Measurements from ENCODE around the gene SLK.

SLK gene

DNA sequence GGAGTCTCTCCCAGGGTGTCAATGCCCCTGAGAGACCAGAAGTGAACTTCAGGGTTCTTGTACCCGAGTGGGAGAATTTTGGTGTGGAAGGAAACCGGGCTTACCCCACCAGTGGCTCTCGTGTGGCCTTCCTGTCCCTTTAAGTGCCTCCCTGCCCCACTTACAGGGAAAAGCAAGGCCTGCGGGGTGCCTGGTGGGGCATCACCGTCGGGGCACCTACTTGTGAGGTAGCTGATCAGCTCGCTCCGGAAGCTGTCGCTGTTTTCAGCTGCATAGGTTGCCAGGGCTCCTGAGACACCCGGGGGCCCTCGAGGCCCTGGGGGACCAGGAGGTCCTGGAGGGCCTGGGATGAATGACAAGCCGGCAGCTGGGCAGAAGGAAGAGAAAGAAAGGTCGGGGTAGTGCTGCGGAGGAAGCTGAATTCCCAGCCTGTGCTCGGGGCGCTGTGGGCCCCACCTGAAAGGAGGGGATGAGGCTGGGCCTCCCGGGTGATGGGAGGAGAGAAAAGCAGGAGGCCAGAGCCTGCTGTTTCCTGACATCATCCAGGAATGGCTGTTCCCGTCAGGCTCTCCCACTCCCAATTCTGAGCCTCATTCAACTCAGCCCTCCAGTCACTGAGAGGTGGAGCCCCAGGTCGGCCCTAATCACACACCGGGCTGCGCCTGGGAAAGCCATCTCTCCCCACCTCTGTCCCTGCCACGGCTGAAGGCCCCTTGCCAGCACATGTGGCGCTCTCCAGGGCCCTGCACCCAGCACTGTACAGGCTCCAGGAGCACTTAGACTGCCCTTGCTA lies 67.7 kb downstream of the SLK start:
- H3K4me3 ChIP-seq (ENCODE audit: low read length) = no peak overlapping the region
- TF ChIP-seq, protein P1, sequence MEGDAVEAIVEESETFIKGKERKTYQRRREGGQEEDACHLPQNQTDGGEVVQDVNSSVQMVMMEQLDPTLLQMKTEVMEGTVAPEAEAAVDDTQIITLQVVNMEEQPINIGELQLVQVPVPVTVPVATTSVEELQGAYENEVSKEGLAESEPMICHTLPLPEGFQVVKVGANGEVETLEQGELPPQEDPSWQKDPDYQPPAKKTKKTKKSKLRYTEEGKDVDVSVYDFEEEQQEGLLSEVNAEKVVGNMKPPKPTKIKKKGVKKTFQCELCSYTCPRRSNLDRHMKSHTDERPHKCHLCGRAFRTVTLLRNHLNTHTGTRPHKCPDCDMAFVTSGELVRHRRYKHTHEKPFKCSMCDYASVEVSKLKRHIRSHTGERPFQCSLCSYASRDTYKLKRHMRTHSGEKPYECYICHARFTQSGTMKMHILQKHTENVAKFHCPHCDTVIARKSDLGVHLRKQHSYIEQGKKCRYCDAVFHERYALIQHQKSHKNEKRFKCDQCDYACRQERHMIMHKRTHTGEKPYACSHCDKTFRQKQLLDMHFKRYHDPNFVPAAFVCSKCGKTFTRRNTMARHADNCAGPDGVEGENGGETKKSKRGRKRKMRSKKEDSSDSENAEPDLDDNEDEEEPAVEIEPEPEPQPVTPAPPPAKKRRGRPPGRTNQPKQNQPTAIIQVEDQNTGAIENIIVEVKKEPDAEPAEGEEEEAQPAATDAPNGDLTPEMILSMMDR (conservative IDR thresholded peaks at IDR 0.05; ENCODE audit: low read depth, low read length) = no peak
- no peak for DNase-seq (ENCODE audit: low read depth)

DNA sequence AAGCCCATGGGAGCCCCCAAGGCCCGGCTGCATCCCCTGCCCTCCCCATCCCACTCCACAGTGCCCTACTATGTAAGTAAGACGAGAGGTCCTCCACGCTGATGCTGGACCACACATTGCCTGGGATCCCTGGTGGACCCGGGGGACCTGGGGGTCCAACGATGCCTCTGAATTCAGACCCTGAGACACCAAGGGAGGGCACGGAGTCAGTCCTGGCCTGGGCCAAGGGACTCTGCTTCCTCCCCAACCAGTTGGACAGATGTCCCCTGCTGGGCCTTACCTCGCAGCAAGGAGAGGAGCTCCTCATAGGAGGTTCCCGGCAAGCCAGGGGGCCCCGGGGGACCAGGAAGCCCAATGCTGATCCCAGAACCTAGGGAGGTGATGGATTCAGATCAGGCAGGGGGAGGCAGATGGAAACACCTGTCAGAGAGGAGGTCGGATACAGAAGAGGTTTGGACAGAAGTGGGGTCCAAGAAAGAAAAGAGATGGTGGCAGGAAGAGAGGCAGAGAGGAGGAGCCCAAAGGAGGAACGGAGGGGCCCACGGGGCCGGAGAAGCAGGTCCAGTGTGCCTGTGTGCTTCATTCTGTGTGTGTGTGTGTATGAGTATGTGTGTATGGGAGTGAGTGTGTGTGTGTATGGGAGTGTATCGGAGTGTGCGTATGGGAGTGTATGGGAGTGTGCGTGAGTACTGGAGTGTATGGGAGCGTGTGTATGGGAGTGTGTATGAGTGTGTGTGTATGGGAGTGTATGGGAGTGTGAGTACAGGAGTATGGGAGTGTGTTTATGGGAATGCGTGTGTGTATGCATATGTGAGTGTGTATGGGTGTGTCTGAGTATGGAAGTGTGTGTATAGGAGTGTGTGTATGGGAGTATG lies 68.5 kb downstream of the SLK start:
- no peak overlapping the region for H3K4me3 ChIP-seq (ENCODE audit: low read length)
- DNase-seq (ENCODE audit: low read depth) = no peak
- TF ChIP-seq, protein P1 (conservative IDR thresholded peaks at IDR 0.05; ENCODE audit: low read depth, low read length) = no peak

DNA sequence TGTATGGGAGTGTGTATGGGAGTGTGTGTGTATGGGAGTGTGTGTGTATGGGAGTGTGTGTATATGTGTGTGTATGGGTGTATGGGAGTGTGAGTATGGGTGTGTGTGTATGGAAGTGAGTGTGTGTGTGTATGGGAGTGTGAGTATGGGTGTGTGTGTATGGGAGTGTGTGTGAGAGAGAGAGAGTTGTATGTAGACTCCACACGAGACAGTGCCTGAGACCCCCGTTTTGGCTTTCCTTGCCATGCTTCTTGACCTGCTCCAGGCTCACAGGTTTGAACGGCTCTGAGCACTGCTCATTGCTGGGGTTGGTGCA lies 69.1 kb downstream of the SLK start:
- no peak for DNase-seq (ENCODE audit: low read depth)
- H3K4me3 ChIP-seq (ENCODE audit: low read length) = no peak overlapping the region
- TF ChIP-seq, protein P1 (conservative IDR thresholded peaks at IDR 0.05; ENCODE audit: low read depth, low read length) = no peak

DNA sequence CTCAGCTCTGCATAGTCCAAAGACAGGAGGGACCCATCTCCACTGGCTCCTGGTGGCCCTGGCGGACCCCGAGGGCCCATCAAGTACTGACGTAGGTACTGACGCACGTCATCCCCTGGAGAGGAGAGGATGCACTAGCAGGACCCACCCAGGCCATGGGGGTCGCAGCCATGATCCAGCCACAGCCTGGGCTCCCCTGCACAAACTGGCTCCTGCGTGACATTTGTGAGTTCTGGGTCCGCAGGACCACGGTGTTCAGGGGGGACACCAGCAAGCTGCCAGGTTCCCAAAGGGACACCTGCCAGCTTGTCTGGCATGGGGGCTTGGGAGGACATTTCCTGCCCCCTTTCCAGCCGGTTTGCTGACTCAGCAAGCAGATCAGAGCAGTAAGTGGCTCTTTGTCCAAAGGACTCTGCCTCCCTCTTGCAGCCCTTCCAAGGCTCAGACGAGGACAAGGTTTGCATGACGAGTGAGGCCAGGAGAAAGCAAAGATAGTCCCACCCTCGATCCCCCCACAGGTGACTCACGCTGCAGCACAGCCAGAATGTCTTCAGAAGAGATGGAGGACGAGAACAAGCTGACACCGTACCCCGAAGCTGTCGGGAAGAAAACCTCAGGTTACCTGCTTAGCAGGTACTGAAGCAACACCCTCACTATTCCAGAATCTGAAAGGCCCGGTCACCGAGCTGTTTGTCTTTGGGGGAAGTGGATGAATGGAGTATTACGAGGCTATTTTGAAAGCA lies 69.7 kb downstream of the SLK start:
- TF ChIP-seq, protein P1 (conservative IDR thresholded peaks at IDR 0.05; ENCODE audit: low read depth, low read length) = no peak
- no peak overlapping the region for H3K4me3 ChIP-seq (ENCODE audit: low read length)
- DNase-seq (ENCODE audit: low read depth) = no peak

DNA sequence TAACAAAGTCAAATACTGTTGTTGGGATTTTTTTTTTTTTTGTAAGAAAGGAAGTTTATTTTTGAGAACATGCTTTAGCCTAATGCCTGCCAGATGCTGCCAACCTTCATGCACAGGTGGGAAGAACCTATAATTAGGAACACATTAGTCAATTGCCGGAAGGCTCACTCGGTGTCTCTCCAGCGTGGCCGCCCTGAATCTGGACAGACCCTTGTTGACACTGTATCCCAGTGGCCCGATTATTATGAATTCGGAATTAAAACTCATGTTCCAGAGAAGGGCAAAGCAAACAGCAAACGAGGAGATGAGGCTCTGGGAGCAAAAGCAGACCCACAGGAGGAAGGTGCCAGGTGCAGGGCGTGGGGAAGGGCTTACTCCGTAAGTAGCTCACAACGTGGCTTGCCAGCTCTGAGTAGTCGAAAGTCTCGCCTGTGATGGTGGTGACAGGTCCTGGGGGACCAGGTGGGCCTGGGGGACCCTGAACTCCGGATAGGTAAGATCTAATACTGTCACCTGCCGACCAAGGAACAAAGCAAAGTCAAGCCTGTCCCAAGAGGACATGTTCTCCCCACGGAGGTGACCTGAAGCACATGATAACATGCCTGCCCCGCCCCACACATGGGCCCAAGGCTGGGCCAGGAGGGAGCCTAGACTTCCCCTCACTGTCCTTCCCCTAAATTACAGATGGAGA lies 70.5 kb downstream of the SLK start:
- H3K4me3 ChIP-seq (ENCODE audit: low read length) = no peak overlapping the region
- no peak for DNase-seq (ENCODE audit: low read depth)
- TF ChIP-seq, protein P1 (conservative IDR thresholded peaks at IDR 0.05; ENCODE audit: low read depth, low read length) = no peak

DNA sequence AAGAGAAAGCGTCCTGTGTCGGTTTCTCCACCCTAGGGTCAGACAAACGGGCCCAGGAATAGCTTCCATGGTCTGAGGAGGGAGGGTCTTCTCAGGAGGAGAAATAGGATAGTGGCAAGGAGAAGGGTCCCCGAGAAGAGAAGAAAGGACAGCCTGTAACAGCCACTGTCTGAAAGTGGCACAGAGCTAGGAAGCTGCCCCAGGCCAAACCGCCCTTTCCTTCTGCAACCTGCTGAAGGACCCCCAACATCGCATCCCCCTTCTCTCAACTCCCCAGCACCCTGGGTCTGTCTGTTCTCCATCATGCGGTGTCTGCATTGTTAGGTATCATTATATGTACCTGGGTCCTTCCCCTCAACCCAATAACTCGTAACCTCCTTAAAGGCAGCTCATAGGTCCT lies 71.6 kb downstream of the SLK start:
- TF ChIP-seq, protein P1 (conservative IDR thresholded peaks at IDR 0.05; ENCODE audit: low read depth, low read length) = no peak
- no peak overlapping the region for H3K4me3 ChIP-seq (ENCODE audit: low read length)
- no peak for DNase-seq (ENCODE audit: low read depth)
